GM12874 (cell line): Measurements from ENCODE around the gene DIP2C.

Experiments
- TF ChIP-seq, protein P1 (sequence below): IDR thresholded peaks from 2 replicates; pipeline ENCODE4 v1.5.1; 2011; ENCODE audit warnings: low read depth, mild to moderate bottlenecking, control low read depth, low read length, moderate library complexity; ENCODE audit not compliant: insufficient read depth

The DIP2C gene

DNA sequence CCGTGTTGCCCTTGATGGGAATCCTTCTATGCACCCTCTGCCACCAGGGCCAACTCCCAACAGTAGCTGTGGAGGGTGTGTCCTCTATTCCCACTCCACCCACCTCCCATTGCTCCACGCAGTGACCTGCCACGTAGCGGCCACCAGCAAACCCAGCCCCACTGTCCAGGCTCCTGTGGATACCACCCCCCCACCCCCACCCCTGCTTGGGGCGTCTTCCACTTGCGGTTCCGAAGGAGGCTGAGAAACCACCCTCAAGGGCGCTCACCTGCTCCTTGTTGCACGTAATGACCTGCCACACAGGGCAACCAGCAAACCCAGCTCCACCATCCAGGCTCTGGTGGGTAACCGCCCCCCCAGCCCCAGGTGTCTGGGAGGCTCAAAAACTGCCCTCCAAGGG, 72.0 kb downstream of the DIP2C start:
- TF ChIP-seq, protein P1, sequence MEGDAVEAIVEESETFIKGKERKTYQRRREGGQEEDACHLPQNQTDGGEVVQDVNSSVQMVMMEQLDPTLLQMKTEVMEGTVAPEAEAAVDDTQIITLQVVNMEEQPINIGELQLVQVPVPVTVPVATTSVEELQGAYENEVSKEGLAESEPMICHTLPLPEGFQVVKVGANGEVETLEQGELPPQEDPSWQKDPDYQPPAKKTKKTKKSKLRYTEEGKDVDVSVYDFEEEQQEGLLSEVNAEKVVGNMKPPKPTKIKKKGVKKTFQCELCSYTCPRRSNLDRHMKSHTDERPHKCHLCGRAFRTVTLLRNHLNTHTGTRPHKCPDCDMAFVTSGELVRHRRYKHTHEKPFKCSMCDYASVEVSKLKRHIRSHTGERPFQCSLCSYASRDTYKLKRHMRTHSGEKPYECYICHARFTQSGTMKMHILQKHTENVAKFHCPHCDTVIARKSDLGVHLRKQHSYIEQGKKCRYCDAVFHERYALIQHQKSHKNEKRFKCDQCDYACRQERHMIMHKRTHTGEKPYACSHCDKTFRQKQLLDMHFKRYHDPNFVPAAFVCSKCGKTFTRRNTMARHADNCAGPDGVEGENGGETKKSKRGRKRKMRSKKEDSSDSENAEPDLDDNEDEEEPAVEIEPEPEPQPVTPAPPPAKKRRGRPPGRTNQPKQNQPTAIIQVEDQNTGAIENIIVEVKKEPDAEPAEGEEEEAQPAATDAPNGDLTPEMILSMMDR, result no peak

DNA sequence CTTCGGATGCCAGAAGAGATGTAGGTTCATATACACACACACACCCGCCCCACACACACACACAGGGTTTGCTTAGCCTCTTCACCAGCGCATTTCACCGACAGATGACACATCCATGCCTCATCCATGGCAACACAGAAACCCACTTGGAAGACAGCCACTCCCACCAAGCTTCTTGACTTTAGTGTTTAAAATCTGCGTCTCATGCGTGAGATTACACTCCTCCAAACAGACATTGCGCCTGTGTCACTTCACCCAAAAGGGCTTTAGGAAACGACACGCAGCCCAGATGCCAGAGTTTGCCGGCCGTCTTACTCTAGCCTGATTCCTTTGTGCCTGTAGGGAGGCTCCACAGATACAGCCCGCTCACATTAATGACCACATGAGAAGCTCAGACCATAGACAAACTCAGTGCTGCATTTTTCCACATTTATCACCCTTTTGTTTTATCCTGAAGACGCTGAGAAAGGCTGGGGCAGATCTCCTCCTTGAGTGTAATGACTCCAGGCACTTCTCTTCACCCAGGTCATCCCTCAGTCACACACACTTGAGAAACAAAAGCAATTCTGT, 73.8 kb downstream of the DIP2C start:
- TF ChIP-seq, protein P1, result no peak

DNA sequence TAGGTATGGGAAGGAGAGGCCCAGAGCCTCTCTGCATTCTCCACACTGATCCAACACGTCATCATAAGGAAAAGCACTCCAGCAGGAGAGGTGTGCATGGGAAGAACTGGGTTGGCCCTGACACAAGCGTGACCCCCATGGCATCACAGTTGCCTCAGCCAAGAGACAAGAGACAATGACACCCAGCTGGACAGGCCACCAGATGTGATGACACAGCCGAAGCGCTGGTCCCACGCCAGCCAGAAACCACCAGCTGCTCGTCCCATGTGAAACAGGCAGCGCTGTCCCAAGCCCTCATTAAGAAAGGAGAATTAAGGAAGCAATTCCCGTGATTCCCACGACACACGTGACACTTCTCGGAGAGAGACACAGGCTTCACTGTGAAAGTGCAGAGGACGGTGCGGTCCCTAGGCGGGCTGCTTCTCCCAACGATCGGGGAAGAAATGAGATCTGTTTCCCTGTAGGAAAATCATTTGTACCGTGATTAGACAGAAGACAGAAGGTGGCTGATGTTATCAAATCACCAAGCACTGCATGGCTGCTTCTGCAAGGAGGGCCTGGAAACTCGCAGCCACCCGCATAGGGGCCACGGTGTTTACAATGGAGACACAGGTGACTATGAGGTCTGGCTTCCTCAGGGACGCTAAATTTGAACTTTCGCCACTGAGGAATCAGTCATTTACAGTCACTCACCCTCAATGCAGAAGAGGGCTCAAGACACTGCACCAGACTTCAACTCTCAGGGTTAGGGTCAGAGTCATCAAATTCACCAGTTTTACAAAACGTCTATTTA, 74.5 kb downstream of the DIP2C start:
- TF ChIP-seq, protein P1, result no peak

DNA sequence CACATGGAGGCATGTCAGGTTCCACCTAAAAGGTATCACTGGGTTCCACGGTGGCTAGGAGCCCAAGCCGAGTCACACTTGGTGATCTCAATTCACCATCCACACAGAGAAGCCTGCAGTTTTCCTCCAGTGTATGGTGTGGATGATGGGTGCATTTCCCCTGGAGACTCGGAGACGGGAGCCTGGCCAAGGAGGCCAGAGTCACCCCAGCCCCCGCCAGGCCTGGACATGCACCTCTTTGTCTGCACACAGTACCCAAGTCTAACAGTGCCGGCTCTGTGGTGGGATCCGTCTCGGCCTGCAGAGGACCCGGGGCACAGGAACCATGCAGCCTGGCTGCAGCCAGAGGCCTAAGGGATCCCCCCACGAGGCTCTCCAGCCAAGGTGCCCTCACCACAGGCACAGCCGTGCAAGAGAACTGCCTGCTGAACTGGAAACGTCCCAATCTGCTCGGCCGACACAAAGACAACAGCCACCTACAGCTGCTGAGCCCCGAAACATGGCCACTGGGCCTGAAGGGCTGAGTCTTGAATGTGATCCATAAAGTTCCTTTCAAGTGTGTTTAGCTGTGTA, 75.2 kb downstream of the DIP2C start:
- TF ChIP-seq, protein P1, result no peak

DNA sequence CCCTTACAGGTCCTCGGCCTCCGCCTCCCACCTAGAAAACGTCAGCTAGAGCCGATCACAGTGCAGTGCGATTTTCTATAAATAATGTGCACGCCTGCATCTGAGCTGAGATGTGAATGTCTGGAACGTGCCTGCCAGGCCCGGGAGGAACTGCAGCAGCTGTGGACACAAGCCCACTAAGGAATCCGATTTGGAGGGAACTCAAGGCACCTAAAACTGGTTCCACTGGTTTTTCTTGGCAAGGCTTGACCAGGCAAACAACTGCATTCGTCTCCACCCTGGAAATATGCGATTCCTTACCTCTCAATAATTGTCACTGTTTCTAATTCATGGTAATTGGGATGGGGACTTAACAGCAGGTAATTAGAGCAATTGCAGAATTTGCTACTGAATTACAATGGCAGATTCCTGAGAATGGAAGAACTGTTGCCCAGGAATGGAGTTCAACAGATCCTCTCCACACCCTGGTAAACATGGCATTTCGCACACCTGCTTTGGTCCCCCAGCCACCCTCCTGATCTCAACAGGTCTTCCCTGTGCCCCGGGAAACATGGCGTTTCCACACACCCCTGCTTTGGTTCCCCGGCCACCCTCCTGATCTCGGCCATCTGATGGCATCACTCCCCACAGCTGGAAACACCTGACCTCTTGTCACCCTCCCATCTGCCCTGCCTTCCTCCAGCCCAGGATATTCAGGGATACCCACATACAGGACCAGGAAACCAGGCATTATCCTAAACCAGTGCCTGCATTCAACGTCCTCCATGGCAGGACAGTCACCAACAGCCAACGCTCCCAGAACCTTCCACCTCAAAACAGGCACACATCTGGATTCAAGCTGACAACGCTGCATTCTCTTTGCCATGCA, 76.0 kb downstream of the DIP2C start:
- TF ChIP-seq, protein P1, result no peak

DNA sequence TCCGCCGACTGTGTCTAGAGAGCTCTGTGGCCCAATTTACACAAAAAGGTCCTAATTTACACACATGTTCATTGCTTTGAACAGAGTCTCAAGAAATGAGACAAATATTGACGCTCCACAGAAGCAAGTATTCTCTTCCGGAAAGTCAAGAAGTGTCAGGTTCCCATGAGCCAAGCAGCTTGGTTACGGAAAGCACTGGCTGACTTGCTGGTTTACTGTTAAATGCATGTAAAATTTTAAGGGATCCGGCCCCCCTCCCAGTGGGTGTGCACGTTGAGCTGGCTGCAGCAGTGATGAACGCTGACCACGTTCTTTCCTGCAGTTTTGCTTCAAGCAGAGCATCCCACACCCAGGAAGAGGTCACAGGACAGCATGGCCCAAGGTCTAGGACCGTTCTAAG, 76.8 kb downstream of the DIP2C start:
- TF ChIP-seq, protein P1, result no peak
